Progenitor cell of endocrine pancreas (in vitro differentiated cells): ENCODE data around the gene INSYN2A. TPM values are rescaled to one million over a fixed set of nuclear protein-coding genes. Genes with fewer than 3 reads are reported as not detected.

Source experiments
- DNase-seq: peaks from one replicate; pipeline ENCODE4 v3.0.0; 2021; ENCODE audit warnings: low spot score; ENCODE audit not compliant: unreplicated experiment
- H3K27ac Mint-ChIP-seq: 2 replicates; pipeline ENCODE4 v1.8.0; 2021; ENCODE audit warnings: mild to moderate bottlenecking, moderate library complexity, mixed read lengths
- H3K27me3 Mint-ChIP-seq: 2 replicates; pipeline ENCODE4 v1.8.0; 2021; ENCODE audit warnings: mixed read lengths
- H3K36me3 Mint-ChIP-seq: 2 replicates; pipeline ENCODE4 v1.8.0; 2022; ENCODE audit warnings: mixed read lengths; ENCODE audit not compliant: insufficient read depth
- H3K4me1 Mint-ChIP-seq: 2 replicates; pipeline ENCODE4 v1.8.0; 2021; ENCODE audit warnings: low read depth, mixed read lengths
- H3K4me3 Mint-ChIP-seq: 2 replicates; pipeline ENCODE4 v1.8.0; 2021; ENCODE audit warnings: low read depth, mild to moderate bottlenecking, moderate library complexity, mixed read lengths
- H3K9me3 Mint-ChIP-seq: 2 replicates; pipeline ENCODE4 v1.8.0; 2021; ENCODE audit warnings: low read depth, mixed read lengths
- CTCF ChIP-seq: fragments of 200-600 bp; sonication (generic); IDR thresholded peaks from one replicate; pipeline ENCODE4 v1.5.0; 2021; ENCODE audit warnings: antibody characterized with exemption, mild to moderate bottlenecking; ENCODE audit not compliant: unreplicated experiment
- total RNA-seq: library from RNA; stranded (reverse); gene quantifications from 2 replicates; pipeline ENCODE4 v1.2.1, GENCODE V29; 2021

The INSYN2A gene
- total RNA-seq, 1 donor from 2014 or later: not detected

GRCh38 chr10:127157506-127158200, 38.7 kb downstream of the INSYN2A start:
- H3K9me3 Mint-ChIP-seq: no peaks in the 10 kb centered on the region
- H3K4me1 Mint-ChIP-seq: no peaks in the 10 kb centered on the region
- no peak overlapping the region for H3K4me3 Mint-ChIP-seq
- TF ChIP-seq CTCF: no peak
- no peak overlapping the region for H3K27ac Mint-ChIP-seq
- H3K27me3 Mint-ChIP-seq: no peaks in the 10 kb centered on the region
- DNase-seq: no peak
- no peaks in the 10 kb centered on the region for H3K36me3 Mint-ChIP-seq

GRCh38 chr10:127157089-127157488, 39.3 kb downstream of the INSYN2A start:
- no peaks in the 10 kb centered on the region for H3K36me3 Mint-ChIP-seq
- H3K27me3 Mint-ChIP-seq: no peaks in the 10 kb centered on the region
- no peak overlapping the region for H3K4me3 Mint-ChIP-seq
- no peak overlapping the region for H3K27ac Mint-ChIP-seq
- no peaks in the 10 kb centered on the region for H3K4me1 Mint-ChIP-seq
- DNase-seq: no peak
- TF ChIP-seq CTCF: no peak
- no peaks in the 10 kb centered on the region for H3K9me3 Mint-ChIP-seq

- no peak overlapping the region for H3K27ac Mint-ChIP-seq
- no peak for DNase-seq
- no peaks in the 10 kb centered on the region for H3K27me3 Mint-ChIP-seq
- H3K4me3 Mint-ChIP-seq: no peak overlapping the region
- no peaks in the 10 kb centered on the region for H3K4me1 Mint-ChIP-seq
- no peaks in the 10 kb centered on the region for H3K9me3 Mint-ChIP-seq
- no peak for TF ChIP-seq CTCF
- no peaks in the 10 kb centered on the region for H3K36me3 Mint-ChIP-seq
Measured at GRCh38 chr10:127154831-127155620, 41.4 kb downstream of the INSYN2A start.

- no peak overlapping the region for H3K27ac Mint-ChIP-seq
- H3K9me3 Mint-ChIP-seq: no peaks in the 10 kb centered on the region
- no peaks in the 10 kb centered on the region for H3K27me3 Mint-ChIP-seq
- H3K4me3 Mint-ChIP-seq: no peak overlapping the region
- no peaks in the 10 kb centered on the region for H3K36me3 Mint-ChIP-seq
- H3K4me1 Mint-ChIP-seq: no peaks in the 10 kb centered on the region
- DNase-seq: no peak
- no peak for TF ChIP-seq CTCF
Measured at GRCh38 chr10:127153181-127153580, 43.2 kb downstream of the INSYN2A start.

- no peak for DNase-seq
- Mint-ChIP-seq H3K4me3 (no peak overlapping the region), H3K27me3 (no peaks in the 10 kb centered on the region), H3K4me1 (no peaks in the 10 kb centered on the region), H3K9me3 (no peaks in the 10 kb centered on the region), H3K36me3 (no peaks in the 10 kb centered on the region), H3K27ac (no peak overlapping the region)
- no peak for TF ChIP-seq CTCF
Measured at GRCh38 chr10:127151981-127152699, 44.3 kb downstream of the INSYN2A start.
